H1 (cell line): ENCODE measurements around the gene PTPN3. TPM values are rescaled to one million over a fixed set of nuclear protein-coding genes. Genes with fewer than 3 reads are reported as not detected.
A peak's percentile ranks its signal among the peaks of the same experiment; 100 is the strongest.

Source experiments
- CHD7 ChIP-seq: fragments of 300-600 bp; sonication (generic); IDR thresholded peaks from 2 replicates; pipeline ENCODE4 v1.7.1; 2012; ENCODE audit warnings: low read length, moderate library complexity, mild to moderate bottlenecking, inconsistent platforms; ENCODE audit not compliant: insufficient replicate concordance
- CTCF ChIP-seq, 3 experiments: IDR thresholded peaks; 1 replicate in 2 of 3; 2 replicates in 1 of 3; pipeline versions ENCODE4 v1.5.1 to v1.6.1; 2011; ENCODE audit warnings: low read length in 3 of 3, mild to moderate bottlenecking in 3 of 3, inconsistent platforms in 2 of 3, low read depth in 1 of 3, moderate library complexity in 1 of 3; ENCODE audit not compliant: insufficient read depth in 1 of 3; ENCODE audit errors: control extremely low read depth in 1 of 3
- GTF2F1 ChIP-seq: IDR thresholded peaks from 2 replicates; pipeline ENCODE4 v1.6.1; 2012; ENCODE audit warnings: low read depth, low read length, improper control_type of control experiment, borderline replicate concordance
- JUND ChIP-seq: IDR thresholded peaks from 2 replicates; pipeline ENCODE4 v1.6.1; 2011; ENCODE audit warnings: mild to moderate bottlenecking, improper control_type of control experiment, low read length
- POU5F1 ChIP-seq: IDR thresholded peaks from 2 replicates; pipeline ENCODE4 v1.6.1; 2011; ENCODE audit warnings: low read depth, mild to moderate bottlenecking, low read length, moderate library complexity
- RFX5 ChIP-seq: IDR thresholded peaks from 2 replicates; pipeline ENCODE4 v1.6.1; 2011; ENCODE audit warnings: low read depth, low read length, improper control_type of control experiment, borderline replicate concordance
- polyA plus RNA-seq, 7 experiments: library from polyadenylated mRNA; depleted of rRNA in 3 of 7; stranded (reverse) in 5 of 7; unstranded in 2 of 7; fragments of >200 nt in 5 of 7; fragments of 200-250 nt in 2 of 7; gene quantifications; 1 replicate in 5 of 7; 2 replicates in 1 of 7; 4 replicates in 1 of 7; pipeline versions ENCODE4 v1.2.1 to v1.2.3, GENCODE V29; 2011 to 2013; ENCODE audit warnings: missing spikeins in 2 of 7, mixed read lengths in 2 of 7
- total RNA-seq: library from RNA; stranded (reverse); fragmentation: NEBNext Ultra II Directional; extraction: Animal tissue kit (Norgen Biotek cat#: 25700); gene quantifications from 2 replicates; pipeline ENCODE4 v1.2.1, GENCODE V29; 2021

PTPN3 gene
- total and polyA plus RNA-seq, 2 of the 8 experiments (the other 6 are each of a cell fraction or from before 2014, with no cell fraction given), result 2.9 to 3.7 TPM

- TF ChIP-seq CHD7 (no peak), RFX5 (no peak), GTF2F1 (no peak), POU5F1 (no peak), JUND (no peak), CTCF (IDR thresholded peaks at IDR 0.05; ENCODE audit: control extremely low read depth in 1 of 3, insufficient read depth in 1 of 3, low read depth in 1 of 3, low read length in 3 of 3) (peak; percentile 90 to 99 (median 99))
Observed at GRCh38 chr9:109401169-109401989, 96.7 kb downstream of the PTPN3 start (continued).
